Left lung (tissue), 10 donors: ENCODE results near the gene PHKB. TPM values are rescaled to one million over a fixed set of nuclear protein-coding genes. Genes with fewer than 3 reads are reported as not detected.

ENCODE experiments used
- ATAC-seq: fragments of 200-7000 bp; cut with Tn5 transposase; one replicate; pipeline ENCODE4 v1.9.1; 2020; ENCODE audit warnings: moderate library complexity
- DNase-seq, 4 donors: peaks; one replicate each; pipeline ENCODE4 v3.0.0-alpha.2; 2013 to 2020
- H3K27ac ChIP-seq, 2 donors: fragments of 200-600 bp; sonication (generic) in 1 of 2; one replicate each; pipeline versions ENCODE4 v1.5.0 to v1.8.0; 2020 to 2021
- H3K27me3 ChIP-seq, 2 donors: fragments of 200-600 bp; sonication (generic) in 1 of 2; one replicate each; pipeline versions ENCODE4 v1.5.0 to v1.8.0; 2020 to 2021
- H3K36me3 ChIP-seq, 2 donors: fragments of 200-600 bp; sonication (generic) in 1 of 2; one replicate each; pipeline versions ENCODE4 v1.5.0 to v1.8.0; 2020 to 2021
- H3K4me1 ChIP-seq, 2 donors: fragments of 200-600 bp; one replicate each; pipeline ENCODE4 v1.8.0; 2021
- H3K4me3 ChIP-seq, 2 donors: fragments of 200-600 bp; sonication (generic) in 1 of 2; one replicate each; pipeline versions ENCODE4 v1.5.0 to v1.8.0; 2020 to 2021; ENCODE audit warnings: mild to moderate bottlenecking in 1 of 2
- H3K9me3 ChIP-seq, 2 donors: fragments of 200-600 bp; sonication (generic) in 1 of 2; one replicate each; pipeline versions ENCODE4 v1.5.0 to v1.8.0; 2020 to 2021
- CTCF ChIP-seq, 2 donors: fragments of 200-600 bp; sonication (generic) in 1 of 2; IDR thresholded peaks; one replicate each; pipeline versions ENCODE4 v1.5.0 to v1.8.0; 2021; ENCODE audit warnings: antibody characterized with exemption in 2 of 2
- intact Hi-C, 2 donors: fragments of 100-400 bp; cut with DNase I; formaldehyde crosslinking; loops; one replicate each; pipeline versions ENCODE4 v1.11.2 to v1.14.2; 2022
- polyA plus RNA-seq, 6 donors: library from polyadenylated mRNA; unstranded; fragments of 120-200 nt; gene quantifications; one replicate each; pipeline ENCODE4 v1.2.1, GENCODE V29; 2013; ENCODE audit not compliant: insufficient read length in 6 of 6
- total RNA-seq, 2 donors: library from RNA; stranded (reverse); fragmentation: NEBNext Ultra II Directional; extraction: Animal tissue kit (Norgen Biotek cat#: 25700); gene quantifications; one replicate each; pipeline ENCODE4 v1.2.1, GENCODE V29; 2021
- donor health status: DM: no; HTN: yes; CAD: no.
- donor health status: DM: no; HTN: no; CAD: no.

Gene PHKB
- total and polyA plus RNA-seq, 8 donors: 76.5 to 104 (median 90.4) TPM

- TF ChIP-seq CTCF (IDR thresholded peaks at IDR 0.05): no peak
- H3K36me3 ChIP-seq: peaks cover 0 to 18% of the 10 kb centered on the region in 2 donors
- peak overlapping the region in 1 of 2 donors; percentile 23 for H3K27ac ChIP-seq
Measured at GRCh38 chr16:47644661-47645060, 183.5 kb downstream of the PHKB start.

GRCh38 chr16:47646914-47647313 lies 185.8 kb downstream of the PHKB start:
- TF ChIP-seq CTCF (IDR thresholded peaks at IDR 0.05): no peak
- no peaks in the 10 kb centered on the region for H3K27me3 ChIP-seq
- H3K27ac ChIP-seq: no peak overlapping the region
- DNase-seq (no peak), ATAC-seq (no peak)
- peaks cover 12 to 17% of the 10 kb centered on the region in 2 donors for H3K4me1 ChIP-seq
- intact Hi-C loops: no loop called here
- H3K36me3 ChIP-seq: peaks cover 0 to 35% of the 10 kb centered on the region in 2 donors
- no peaks in the 10 kb centered on the region for H3K9me3 ChIP-seq
- no peak overlapping the region for H3K4me3 ChIP-seq

More at GRCh38 chr16:47644661-47645060, 183.5 kb downstream of the PHKB start:
- intact Hi-C loops: no loop called here
- Histone ChIP-seq H3K4me3 (no peak overlapping the region), H3K4me1 (peaks cover 12 to 17% of the 10 kb centered on the region in 2 donors), H3K27me3 (no peaks in the 10 kb centered on the region), H3K9me3 (no peaks in the 10 kb centered on the region)
- ATAC-seq: peak; percentile 69
- DNase-seq: no peak

GRCh38 chr16:47657032-47657431 lies 195.9 kb downstream of the PHKB start:
- ATAC-seq (no peak), DNase-seq (no peak)
- Histone ChIP-seq H3K27me3 (no peaks in the 10 kb centered on the region), H3K36me3 (peaks cover 0 to 65% of the 10 kb centered on the region in 2 donors), H3K4me1 (no peaks in the 10 kb centered on the region), H3K9me3 (no peaks in the 10 kb centered on the region), H3K4me3 (no peak overlapping the region), H3K27ac (no peak overlapping the region)
- TF ChIP-seq CTCF (IDR thresholded peaks at IDR 0.05): no peak
- intact Hi-C loops: no loop called here

GRCh38 chr16:47657977-47658376 lies 196.8 kb downstream of the PHKB start:
- intact Hi-C loops: no loop called here
- no peak for DNase-seq
- TF ChIP-seq CTCF (IDR thresholded peaks at IDR 0.05): no peak
- Histone ChIP-seq H3K27ac (no peak overlapping the region), H3K9me3 (no peaks in the 10 kb centered on the region), H3K4me3 (no peak overlapping the region), H3K27me3 (no peaks in the 10 kb centered on the region), H3K4me1 (no peaks in the 10 kb centered on the region), H3K36me3 (peaks cover 0 to 58% of the 10 kb centered on the region in 2 donors)
- ATAC-seq: no peak

- intact Hi-C loops: no loop called here
- no peaks in the 10 kb centered on the region for H3K9me3 ChIP-seq
- no peak for TF ChIP-seq CTCF (IDR thresholded peaks at IDR 0.05)
- no peak for DNase-seq
- no peaks in the 10 kb centered on the region for H3K4me1 ChIP-seq
- peaks cover 0 to 40% of the 10 kb centered on the region in 2 donors for H3K36me3 ChIP-seq
- ATAC-seq: no peak
- H3K27me3 ChIP-seq: no peaks in the 10 kb centered on the region
- no peak overlapping the region for H3K27ac ChIP-seq
- H3K4me3 ChIP-seq: no peak overlapping the region
Measured at GRCh38 chr16:47660540-47660939, 199.4 kb downstream of the PHKB start.
